HUDEP-2 (cell line): ENCODE measurements around the gene ZNF681.
"Not testable (repeated sequence)": the region's sequence is repeated elsewhere in the genome, so short reads cannot be mapped to it uniquely, and the experiment has no call there.

ENCODE experiments used
- DNase-seq, 76 experiments: peaks; one replicate each; lab custom pipeline; 2025; ENCODE audit not compliant: unreplicated experiment in 76 of 76; lab: John Stamatoyannopoulos, UW

Gene ZNF681

GRCh38 chr19:23758187-23759074, at the start of gene ZNF681:
Gene ZNF681, minus strand, starts transcription at chr19:23758891. Its CDS starts 142 bp downstream, at chr19:23758749.
- peak in 1 of 76 experiments; percentile 2 for DNase-seq

DNA sequence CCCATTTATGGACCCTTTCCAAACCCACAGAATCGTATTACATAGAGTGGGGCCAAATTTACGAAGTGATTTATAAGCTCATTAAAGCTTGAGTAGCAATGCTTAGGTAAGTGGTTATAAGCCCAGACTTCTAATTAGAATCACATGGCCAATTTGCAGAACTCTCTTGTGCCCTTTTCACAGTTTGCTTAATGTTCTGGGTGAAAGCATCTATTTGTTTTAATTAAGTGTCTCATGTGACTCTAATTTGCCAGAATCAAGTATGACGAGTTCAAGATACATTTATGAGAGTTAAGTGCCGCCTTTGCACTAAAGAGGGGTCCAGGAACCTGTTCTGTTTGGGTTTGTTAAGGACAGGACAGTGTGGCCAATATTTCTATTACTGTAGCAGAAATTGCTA, 46.0 kb upstream of the ZNF681 start:
- no peak for DNase-seq

DNA sequence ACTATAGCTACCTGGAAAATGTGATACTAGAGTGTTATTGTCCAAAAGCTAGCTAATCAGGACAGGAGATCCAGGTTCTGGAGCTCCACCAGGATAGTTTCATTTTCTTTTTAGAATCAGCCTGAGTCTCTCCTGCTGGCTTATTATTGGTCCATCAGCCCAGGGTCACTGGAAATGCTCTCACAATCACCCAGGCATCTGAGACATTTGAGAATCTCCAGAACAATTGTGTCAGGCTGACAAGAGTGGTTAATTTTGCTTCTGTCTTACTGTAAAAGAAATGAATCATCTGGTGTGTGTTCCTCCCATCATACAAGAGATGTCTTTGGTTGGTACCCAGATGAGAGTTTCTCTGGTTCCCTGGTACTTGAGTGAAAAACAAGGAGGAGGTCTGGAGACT, 43.6 kb upstream of the ZNF681 start:
- DNase-seq = no peak

GRCh38 chr19:23801803-23802202, 43.1 kb upstream of the ZNF681 start:
- DNase-seq = no peak

DNA sequence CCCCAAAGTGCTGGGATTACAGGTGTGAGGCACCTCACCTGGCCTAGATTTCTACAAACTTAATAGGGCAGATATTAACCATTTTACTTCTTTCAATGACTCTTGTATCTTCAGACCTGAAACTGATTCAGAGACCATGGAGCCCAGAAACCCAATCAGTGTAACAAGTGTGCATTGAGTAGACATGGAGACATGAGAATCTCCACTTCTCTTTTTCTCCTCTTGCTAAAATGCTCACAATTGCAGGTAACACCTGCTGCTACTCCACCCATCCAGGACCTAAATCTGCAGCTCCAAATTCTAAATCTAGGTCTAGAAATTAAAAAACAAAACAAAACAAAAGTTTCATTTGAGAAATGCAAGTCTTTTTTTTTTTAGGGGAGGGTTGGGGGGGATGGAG, 42.2 kb upstream of the ZNF681 start:
- DNase-seq = no peak

DNA sequence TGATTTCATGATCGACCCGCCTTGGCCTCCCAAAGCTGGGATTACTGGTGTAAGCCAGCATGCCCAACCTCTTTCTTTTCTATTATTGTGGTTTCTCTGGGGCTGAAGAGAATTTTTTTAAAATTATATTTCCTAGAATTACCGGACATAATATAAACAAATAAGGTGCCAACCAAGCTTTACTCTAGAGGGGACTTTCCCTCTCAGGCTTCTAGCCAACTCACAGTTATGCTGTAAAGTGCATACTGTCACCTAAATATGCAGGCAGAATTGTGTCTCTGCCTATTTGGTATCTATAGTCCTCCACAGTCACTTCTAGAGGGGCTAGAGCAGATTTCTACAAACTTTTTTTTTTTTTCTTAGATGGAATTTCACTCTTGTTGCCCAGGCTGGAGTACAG, 41.6 kb upstream of the ZNF681 start:
- DNase-seq = no peak

DNA sequence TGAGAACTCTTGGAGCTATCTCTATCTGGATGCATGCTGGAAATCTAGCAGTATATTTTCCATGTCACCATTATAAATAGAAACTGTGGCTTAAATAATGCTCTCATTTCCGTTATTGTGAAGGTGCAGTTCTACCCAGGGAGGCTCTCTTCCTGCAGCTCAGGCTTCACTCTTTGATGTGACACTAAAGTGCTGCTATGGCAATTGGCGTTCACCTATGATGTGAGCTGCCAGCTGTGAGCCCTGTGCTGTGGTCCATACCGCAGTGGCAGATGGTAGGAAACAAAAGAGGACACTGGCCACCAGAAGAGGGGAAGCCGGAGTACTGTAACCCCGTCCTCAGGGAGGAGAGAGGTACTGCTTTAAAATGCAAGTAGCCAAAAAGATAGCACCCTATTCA, 40.6 kb upstream of the ZNF681 start:
- DNase-seq = no peak

DNA sequence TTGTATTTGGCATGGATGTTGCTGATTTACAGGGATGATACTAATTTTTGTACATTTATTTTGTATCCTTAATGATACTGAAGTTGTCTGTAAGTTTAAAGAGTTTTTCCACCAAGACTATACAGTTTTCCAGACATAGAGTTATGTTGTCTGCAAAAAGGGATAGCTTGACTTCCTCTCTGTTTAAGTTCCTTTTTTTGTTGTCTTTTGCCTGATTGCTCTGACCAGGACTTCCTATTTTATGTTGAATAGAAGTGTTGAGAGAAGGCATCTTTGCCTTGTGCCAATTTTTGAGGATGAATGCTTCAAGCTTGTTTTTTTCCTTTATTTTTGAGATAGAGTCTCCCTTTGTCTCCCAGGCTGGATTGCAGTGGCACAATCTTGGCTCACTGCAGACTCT, 36.8 kb upstream of the ZNF681 start:
- DNase-seq = no peak

DNA sequence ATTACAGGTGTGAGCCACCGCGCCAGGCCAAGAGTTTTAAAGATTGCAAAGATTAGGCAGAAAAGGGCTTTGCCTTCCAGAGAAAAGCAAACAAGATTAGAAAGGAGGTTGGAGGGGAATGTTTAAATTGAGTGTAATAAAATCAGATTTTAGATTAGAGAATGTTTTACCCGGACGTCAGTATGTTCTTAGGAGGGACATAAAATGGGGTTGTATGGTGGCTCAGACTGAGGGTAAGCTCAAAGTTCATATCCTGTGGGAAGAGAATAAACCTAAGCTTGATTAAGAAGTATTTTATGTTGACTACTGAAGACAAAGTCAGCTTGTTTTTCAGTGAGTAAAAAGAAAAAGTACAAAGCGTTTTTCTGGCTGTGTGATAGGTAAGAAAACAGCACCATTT, 34.1 kb upstream of the ZNF681 start:
- no peak for DNase-seq

GRCh38 chr19:23790641-23791488, 32.2 kb upstream of the ZNF681 start:
- DNase-seq = no peak

- DNase-seq = no peak
Measured at GRCh38 chr19:23789246-23789645, 30.6 kb upstream of the ZNF681 start.

DNA sequence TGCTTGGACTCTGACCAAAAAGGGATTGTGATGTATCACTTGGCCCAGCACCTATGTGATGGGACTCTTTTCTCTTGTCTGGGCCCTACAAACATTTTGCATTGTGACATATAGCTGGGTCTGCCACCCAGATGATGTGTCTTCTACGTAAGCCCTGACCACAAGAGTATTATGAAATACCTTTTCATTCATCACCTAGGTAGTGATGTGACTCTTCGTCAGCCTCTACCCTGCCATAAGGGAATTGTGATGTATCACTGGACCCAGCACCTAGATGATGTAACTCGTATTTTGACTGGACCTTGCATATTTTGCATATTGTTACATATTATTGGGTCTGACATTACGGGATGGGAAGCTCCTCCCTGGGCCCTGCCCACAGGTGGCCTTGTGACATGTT, 29.7 kb upstream of the ZNF681 start:
- no peak for DNase-seq

GRCh38 chr19:23787106-23787505, 28.4 kb upstream of the ZNF681 start:
- no peak for DNase-seq

DNA sequence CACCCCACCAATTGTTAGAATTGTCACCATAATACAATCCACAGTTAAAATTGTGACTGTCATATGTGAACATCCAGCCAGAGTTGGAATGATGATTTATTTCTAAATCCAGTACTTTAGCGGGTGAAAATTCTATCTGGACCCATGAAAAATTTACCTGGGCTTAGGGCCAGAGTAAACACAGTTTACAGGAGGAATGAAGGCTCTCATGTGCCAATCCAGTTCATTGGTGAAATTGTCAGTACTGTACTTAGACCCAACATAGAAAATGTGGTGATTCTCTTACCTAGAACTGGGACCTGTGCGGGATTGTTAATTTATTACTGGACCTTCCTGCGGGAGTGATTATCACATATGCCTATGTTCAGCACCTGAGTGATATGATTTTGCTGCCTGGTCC, 27.3 kb upstream of the ZNF681 start:
- DNase-seq = no peak

GRCh38 chr19:23784274-23784673, 25.6 kb upstream of the ZNF681 start:
- no peak for DNase-seq

GRCh38 chr19:23783636-23784035, 24.9 kb upstream of the ZNF681 start:
- no peak for DNase-seq

GRCh38 chr19:23779645-23780044, 21.0 kb upstream of the ZNF681 start:
- no peak for DNase-seq

DNA sequence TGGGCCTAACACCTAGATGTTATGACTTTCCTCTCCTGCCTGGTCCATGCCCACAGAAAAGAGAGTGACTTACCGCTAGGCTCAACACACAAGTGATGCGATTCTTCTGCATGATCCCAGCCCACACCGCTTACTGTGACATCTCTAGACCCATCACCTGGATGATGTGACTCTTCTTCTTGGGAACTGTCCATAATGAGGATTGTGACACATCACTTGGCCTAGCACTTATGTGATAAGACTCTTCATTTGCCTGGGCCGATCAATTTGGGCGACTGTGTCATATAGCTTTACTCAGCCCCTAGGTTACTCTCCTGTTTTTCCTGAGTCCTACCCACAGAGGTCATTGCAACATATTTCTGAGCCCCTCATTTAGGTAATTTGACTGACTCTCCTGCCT, 19.9 kb upstream of the ZNF681 start:
- no peak for DNase-seq

DNA sequence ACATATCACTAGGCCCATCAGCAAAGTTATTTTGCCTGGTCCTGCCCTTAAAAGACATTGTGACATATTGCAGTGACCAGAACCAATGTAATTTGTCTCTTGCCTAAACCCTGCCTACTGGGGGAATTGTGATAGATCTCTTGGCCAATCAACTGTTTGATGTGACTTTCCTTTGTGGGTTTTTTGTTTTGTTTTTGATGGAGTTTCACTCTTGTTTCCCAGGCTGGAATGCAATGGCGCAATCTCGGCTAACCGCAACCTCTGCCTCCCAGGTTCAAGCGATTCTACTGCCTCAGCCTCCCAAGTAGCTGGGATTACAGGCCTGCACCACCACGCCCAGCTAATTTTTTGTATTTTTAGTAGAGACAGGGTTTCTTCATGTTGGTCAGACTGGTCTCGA, 19.3 kb upstream of the ZNF681 start:
- not testable (repeated sequence) for DNase-seq

DNA sequence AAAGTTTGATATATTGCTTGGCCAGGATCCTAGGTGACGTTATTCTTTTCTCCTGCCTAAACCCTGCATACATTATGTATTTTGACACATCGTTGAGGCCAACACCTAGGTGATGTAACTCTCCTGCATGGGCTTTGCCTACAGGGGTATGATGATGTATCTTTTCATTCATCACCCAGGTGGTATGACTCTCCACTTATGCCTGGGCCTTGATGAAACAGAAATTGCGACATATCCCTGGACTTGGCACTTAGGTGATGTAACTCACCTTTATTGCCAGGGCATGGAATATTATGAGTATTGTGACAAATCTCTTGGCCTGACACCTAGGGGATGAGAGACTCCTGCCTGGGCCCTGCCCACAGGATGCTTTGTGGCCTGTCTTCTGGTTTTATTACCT, 18.5 kb upstream of the ZNF681 start:
- no peak for DNase-seq

GRCh38 chr19:23776507-23777205, 18.0 kb upstream of the ZNF681 start:
- no peak for DNase-seq
